ENCODE measurements around the gene RAB29.
A peak's percentile ranks its signal among the peaks of the same experiment; 100 is the strongest.
"Not testable (repeated sequence)": the region's sequence is repeated elsewhere in the genome, so short reads cannot be mapped to it uniquely, and the experiment has no call there.

RAB29 gene

DNA sequence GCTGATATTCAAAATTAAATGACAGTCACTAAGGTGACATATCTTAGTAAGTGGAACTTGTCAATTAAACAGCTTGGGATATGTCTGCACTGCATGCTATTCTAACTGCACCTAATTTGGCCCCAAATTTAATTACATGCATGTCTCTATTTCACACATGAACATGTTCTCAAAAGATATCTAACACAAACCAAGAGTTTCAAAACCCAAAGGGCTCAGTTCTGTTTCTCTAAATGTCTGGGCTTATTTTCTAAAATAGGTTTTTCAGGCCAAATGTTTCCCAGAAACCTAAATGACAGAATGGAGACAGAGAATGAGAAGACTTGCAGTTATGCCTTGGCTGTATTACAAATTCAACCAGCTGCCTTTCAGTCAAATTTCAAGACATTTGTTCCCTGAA, 11.3 kb downstream of the RAB29 start:
- DNase-seq = no peak

DNA sequence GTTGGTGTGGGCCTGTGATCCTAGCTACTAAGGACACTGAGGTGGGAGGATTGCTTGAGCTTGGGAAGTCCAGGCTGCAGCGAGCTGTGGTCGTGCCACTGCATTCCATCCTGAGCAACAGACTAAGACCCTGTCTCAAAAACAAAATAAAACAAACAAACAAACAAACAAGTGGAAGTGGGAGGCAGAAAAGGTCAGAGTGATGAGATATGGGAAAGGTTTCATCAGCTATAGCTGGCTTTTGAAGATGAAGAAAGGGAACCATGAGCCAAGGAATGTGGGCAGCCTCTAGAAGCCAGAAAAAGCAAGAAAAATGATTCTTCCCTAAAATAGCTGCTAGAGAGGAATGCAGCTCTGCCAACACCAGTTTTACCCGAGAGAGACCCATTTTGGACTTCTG, 14.7 kb downstream of the RAB29 start:
- no peak for DNase-seq

DNA sequence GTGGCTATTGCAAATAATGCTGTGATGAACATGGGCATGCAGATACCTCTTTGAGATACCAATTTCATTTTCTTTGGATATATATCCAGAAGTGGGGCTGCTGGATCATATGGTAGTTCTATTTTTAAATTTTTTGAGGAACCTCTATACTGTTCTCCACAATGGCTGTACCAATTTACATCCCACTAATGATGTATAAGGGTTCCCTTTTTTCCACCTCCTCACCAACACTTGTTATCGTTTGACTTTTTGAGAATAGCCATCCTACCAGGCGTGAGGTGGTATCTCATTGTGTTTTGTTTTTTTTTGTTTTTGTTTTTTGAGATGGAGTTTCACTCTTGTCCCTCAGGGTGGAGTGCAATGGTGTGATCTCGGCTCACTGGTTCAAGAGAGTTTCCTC, 18.7 kb downstream of the RAB29 start:
- DNase-seq = no peak

DNA sequence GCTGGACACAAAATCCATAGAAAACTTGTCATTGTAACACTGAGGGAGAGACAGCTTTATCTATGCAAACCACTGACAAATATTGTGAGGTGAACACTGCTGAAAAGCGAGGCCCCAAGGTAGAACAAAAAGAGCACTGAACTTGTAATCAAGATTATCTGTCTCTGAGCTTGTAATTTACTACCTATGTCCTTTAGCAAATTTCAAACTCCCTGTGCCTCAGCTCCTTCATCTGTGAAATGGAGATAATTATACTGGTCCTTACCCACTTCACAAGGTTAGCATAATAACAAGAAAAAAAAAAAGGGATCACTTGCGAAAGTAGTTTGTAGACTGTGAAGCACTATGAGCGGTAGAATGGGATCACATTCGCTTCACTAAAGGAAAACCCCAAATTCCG, 20.4 kb downstream of the RAB29 start:
- DNase-seq = no peak

DNA sequence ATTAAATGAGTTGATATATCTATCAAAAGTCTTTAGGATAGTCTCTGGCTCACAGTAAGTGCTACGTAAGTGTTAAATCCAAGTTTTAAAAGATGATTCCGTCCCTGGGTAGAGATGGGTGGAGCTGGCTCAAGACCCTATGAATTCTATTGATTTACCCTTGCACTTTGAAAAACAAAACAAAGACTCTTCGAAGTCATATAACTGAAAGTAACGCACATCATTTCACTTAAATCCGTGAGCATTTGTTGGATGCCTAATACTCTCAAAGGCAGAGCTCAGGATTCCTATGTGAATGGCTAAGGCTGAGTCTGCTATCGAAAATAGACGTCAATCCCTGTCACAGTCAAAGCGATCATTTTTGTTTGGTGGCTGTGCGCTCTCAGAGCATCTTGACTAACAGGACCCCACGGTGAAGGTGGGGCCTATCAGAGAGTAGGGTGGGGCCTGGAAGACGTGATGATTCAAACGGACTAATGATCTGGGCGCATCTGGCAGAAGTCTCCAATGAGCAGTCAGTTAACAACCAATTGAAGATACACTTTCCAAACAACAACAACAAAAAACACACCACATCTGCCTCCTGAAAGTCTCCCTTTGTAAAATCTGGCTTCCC, 24.1 kb downstream of the RAB29 start:
- no peak for DNase-seq

DNA sequence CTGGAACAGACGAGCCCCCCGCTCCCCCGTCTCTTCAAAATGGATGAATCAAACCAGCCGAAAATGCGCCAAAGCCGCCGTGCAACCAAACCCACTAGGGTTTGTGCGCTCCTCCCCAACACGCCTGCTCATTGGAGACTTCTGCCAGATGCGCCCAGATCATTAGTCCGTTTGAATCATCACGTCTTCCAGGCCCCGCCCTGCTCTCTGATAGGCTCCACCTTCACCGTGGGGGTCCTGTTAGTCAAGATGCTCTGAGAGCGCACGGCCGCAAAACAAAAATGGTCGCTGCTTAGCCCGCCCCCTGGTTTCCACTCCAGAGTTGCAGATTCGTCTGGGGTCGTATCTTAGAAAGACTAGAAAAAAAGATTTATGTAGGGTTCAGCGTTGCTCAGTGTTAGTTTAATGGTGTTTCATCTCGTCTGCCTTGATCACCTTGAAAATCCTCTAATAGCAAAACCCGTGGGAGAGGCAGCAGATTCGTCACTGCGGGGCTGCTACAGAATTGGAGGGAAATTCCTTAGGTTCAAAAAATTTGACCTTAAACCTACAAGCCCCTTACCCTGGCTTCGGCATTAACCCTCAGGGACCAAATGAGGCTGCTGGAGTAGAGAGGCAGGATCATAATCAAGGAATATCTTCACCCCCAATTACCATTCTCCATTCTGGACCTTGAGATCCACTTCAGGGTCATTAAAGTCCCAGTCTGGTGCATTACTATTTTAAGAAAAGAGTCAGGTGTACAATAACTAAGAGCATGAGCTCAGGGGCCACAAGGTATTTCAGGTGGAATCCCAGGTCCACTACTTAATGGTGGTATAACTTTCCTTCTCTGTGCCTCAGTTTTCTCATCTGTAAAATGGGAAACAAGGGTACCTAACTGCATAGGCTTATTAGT, 24.9 kb downstream of the RAB29 start, which contains the start of gene NUCKS1:
NUCKS1 (minus strand) TSS at position 45 of the 898 bp plus-strand sequence. CDS start 209 bp downstream, outside the sequence.
- peak; percentile 80 to 93 (median 84) for DNase-seq

DNA sequence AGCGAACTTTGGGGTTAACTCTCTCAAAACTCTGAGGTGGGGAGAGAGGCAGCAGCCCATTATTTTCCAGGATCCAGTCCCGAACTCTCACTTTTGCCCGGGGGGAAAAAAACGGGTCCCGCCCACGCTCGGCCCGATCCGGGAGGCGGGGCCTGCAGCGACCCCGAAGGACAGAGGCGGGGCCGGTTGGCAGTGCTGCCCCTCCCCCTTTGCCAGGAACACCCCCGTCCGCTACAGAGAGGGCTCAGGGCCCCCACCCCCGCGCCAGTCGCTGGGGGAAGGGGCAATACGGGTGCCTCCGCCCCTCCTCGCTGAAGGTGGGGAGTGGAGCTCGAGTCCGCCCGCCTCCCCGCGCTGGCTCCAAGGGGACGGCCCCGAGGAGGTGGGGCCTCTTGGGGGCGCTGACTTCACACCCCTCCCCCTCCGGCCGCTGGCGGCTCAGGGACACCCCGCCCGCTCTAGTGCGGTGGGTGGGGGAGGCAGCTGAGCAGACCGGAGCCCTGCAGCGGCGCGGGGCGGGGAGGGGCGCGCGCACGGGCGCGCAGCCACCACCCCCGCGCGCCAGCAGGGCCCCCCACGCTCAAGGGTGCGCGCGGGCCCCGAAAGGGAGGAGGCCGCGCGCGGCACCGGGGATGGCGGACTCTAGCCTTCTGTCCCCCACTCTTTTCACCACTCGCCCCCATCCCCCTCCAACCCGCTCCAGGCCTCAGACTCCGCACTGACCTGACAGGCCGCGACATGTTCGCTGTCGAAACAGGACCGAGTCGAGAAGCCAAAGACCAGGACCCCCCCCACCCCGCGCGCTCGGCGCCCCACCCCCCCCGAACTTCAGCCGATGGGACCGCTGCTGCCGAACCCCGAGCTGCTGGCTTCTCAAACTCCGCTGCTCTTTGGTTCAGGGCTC, 25.8 kb downstream of the RAB29 start:
- peak; percentile 82 to 95 (median 84) for DNase-seq

DNA sequence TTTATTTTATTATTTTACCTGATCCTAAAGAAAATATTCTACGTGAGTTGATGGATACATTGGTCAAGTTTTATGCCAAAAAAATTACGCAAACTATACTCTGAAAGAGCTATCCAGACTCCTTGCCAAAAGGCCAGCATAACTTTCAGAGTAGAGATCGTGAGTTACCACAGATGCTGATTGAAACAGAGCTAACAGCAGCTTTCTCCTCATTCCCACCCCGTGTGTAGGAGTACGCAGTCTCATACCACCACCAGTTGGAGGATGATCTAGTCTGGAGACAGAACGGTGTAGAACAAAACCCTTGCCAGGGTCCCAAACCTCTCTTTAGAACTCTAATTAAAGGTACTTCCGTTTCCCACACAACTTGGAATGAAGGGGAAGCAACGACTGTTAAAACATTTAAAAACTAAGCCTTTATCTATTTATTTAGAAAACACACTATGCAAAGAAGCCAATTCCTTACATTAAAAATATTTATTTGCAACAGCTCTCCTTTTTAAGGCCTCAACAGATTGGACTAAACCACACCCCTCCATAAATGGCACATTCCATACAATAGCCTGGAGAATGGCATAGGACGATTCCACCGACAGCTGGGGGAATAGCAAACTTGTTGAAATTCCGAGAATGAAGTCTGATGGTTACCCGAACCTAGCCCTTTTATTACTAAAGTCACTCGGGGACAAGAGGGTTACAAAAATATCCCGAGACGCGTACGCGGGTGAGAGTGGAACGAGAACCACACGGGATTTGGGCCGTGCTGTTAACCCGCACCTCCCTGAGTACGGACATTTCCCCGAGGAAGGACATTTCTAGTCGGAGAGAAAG, 26.7 kb downstream of the RAB29 start:
- peak in 1 of 4 experiments; percentile 38 for DNase-seq

DNA sequence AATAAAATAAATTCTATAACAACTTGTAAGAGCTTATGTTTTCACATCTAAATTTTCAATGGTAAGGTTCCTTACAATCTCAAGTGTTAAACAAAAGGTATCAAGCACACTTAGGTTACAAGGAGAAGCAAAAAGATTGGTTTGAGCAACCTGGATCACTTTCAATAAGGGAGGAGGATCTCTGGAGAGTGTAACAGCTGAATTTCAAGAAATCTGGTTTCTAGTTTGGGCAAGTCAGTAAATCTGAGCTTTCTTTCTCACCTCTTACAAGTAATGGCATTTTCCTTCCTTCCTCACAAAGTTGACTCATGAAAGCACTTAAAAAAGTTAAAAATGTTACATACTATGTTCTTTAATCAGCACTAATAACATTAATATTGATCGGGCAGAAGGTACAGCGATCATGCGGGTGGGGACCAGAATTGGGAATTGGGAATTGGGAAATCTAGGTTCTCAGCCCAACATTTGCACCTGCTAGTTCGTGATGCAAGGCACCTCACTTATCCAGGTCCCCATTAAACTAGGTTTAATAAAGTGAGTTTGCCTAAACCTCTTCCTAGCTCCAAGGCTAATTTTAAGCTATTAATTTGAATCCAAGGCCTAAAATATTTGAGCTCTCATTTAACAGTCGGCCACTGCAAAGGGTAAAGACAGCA, 28.4 kb downstream of the RAB29 start:
- DNase-seq = no peak

DNA sequence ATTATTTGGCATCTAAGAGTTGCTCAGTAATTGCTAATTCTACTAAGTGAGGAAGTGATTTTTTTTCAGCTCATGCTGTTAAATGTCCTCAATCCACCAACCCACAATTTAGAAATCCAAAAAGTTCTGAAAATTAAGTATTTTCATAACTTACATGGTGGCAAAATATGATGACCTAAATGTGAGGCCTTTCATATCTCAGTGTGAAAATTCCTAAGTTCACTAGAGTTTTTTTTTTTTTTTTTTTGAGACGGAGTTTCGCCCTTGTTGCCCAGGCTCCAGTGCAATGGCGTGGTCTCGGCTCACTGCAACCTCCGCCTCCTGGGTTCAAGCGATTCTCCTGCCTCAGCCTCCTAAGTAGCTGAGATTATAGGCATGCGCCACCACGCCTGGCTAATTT, 30.9 kb downstream of the RAB29 start:
- DNase-seq = no peak

DNA sequence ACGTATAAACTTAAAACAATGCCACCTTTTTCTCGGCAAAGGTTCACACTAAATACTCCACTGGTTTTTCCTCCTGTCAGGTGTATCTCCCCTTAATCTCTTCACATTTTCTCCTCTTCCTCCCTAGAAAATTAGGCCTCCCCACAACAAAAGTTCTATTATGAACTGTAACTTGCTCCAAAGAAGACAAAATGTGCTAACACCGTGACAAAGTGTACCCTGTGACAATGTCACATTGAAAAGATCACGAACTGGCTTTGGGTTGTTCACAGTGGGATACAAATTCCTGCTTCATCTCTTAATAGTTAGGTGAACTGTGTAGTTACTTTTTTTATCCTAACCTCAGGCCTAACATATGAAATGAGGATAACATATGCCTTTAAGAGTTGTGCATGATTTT, 31.3 kb downstream of the RAB29 start:
- no peak for DNase-seq

DNA sequence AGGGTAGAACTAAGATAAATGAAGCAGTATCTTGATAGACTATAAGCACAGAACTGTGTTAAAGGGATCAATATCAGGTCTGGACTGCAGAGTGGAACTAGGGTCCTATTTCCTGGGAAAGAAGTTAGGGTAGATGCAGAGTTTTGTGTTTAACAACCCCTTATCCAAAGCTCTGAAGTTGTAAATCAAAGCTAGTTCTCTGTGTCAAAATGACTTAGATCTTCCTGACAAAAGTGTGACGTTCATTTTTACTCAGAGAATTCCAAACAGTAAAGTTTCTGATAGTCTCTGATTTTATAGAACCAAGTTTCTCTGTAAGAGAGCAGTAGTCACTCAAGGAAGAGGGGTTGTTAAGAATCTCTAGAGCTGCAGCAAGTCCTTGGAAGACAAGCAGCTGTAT, 33.6 kb downstream of the RAB29 start:
- no peak for DNase-seq

DNA sequence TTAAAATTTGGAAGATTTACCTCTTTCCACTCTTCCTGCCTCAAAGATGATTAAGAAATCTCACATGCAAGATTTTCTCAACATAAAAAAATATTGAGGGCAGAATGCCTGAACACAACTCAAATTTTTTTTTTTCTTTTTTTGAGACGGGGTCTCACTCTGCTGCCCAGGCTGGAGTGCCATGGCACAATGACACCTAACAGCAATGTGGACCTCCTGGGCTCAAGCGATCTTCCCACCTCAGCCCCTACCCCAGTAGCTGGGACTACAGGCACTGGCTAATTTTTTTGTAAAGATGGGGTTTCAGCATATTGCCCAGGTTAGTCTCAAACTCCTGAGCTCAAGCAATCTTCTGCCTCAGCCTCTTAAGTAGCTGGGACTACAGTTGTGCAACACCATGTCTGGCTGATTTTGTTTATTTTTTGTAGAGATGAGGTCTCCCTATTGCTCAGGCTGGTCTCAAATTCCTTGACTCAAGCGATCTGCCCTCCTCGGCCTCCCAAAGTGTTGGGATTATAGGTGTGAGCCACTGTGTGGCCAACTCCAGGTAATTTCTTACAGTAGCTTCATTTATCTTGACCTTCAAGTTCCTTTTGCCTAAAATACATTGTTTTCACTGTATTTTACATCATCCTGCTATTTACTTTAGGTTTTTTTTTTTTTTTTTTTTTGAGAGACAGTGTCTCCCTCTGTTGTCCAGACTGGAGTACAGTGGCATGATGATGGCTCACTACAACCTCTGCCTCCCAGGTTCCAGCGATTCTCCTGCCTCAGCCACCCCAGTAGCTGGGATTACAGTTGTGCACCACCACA, 35.7 kb downstream of the RAB29 start:
- DNase-seq = no peak

DNA sequence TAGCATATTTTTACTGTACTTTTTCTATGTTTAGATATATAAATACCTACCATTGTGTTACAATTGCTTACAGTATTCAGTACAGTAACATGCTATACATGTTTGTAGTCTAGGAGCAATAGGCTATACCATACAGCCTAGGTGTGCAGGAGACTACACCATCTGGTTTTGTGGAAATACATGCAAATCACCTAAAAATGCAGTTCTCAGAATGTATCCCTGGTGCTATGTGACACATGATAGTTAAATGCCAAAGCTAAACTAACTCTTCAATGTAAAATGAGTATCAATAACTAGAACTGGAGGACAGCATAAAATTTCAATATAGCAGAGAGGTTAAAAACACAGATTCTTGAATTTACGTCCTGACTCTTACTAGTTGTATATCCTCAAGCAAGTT, 40.1 kb downstream of the RAB29 start:
- DNase-seq = no peak

DNA sequence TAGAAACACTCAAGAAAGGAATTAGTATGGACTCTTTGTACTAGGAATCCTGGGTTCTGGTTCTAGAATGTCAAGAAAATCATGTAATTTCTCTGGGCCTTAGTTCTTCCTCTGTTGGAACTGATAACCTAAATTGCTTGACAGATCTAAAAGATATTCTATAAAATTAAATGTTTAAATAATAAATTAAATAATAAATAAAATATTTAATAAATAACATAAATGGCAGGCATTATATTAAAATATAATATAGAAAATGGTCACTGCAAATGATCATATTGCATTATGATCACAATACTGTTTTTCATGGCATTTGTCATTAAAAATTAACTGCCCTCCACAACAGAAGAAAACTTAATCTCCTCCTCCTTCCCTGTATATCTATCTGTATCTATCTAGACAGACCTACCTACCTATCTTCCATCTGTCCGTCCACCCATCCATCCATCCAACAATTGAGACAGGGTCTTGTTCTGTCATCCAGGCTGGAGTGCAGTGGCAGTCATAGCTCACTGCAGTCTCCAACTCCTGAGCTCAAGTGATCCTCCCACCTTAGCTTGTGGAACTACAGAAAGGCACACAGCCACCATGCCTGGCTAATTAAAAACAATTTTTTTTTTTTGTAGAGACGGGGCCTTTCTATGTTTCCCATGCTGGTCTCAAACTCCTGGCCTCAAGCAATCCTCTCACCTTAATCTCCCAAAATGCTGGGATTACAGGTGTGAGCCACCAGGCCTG, 41.7 kb downstream of the RAB29 start:
- DNase-seq = no peak

DNA sequence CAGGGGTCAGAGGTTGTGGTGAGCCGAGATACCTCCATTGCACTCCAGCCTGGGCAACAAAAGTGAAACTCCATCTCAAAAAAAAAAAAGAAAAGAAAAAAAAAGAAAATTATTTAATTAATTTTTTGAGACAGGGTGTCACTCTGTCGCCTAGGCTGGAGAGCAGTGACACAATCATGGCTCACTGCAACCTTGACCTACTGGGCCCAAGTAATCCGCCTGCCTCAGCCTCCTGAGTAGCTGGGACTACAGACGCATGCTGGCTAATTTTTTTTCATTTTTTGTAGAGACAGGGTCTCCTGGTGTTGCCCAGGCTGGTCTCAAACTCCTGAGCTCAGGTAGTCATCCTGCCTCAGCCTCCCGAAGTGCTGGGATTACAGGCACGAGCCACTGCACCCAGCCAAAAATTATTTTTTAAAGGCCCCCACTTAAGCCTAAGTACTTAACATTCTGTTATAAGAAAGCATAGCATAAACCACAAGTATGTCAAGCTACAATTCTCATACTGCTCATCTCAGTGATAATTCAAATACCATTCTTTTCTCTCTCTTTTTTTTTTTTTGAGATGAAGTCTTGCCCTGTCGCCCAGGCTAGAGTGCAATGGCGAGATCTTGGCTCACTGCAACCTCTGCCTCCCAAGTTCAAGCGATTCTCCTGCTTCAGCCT, 45.2 kb downstream of the RAB29 start:
- DNase-seq = no peak

DNA sequence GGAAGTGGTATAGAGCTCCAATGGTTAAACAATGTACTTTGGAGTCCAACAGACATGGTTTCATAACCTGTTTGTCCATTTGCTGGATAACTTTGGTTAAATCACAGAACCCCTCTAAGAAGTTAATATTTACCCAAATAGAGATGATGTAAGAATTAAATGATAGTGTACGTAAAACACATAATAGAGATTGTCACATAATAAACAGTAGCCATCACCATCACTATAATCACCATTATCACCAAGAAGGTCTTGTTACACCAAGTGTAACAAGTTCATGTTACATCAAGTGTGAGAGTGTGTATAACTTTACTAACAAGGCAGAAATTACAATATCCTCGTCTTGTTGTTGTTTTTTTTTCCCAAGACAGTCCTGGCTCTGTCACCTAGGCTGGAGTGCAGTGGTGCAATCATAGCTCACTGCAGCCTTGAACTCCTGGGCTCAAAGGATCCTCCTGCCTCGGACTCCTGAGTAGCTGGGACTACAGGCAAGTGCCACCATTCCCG, 48.6 kb downstream of the RAB29 start:
- no peak for DNase-seq

DNA sequence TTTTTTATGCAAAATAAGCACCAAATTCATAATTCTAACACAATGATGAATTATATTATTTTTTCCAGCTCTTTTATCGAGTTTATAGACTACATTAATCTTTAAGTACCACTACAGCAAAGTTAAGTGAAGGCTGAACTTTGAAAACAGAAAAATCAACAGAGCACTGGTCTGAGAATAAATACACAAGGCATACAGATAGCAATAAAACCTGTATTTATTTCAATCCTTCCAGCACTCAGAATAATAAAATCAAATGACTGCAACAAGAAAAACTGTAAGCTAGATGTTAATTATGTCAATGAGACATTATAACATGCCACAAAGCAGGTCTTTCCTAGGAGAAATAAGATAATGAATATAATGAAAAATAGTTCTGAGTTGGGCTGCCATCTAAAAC, 49.8 kb downstream of the RAB29 start:
- DNase-seq = no peak

DNA sequence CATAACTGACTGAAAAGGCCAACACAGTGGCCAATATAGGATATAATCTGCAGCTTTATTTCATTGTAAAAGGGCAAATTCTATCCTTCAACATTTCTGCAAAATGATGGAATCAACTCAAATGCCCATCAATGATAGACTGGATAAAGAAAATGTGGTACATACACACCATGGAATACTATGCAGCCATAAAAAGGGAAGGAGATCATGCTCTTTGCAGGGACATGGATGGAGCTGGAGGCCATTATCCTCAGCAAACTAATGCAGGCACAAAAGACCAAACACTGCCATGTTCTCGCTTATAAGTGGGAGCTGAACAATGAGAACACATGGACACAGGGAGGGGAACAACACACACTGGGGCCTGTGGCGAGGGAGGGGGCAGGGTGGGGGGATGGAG, 54.5 kb downstream of the RAB29 start:
- DNase-seq = not testable (repeated sequence)
